GM19452 (cell line): ENCODE measurements around the gene TMEM144.
"Not testable (repeated sequence)": the region's sequence is repeated elsewhere in the genome, so short reads cannot be mapped to it uniquely, and the experiment has no call there.

Experiments used
- ATAC-seq: cut with Tn5 transposase; IDR thresholded peaks from one replicate; pipeline ENCODE4 v1.9.1; 2021; ENCODE audit not compliant: unreplicated experiment

Gene TMEM144

GRCh38 chr4:158190718-158191117 is 19.6 kb upstream of the TMEM144 start:
- no peak for ATAC-seq

- no peak for ATAC-seq
Observed at GRCh38 chr4:158192439-158193158, 17.7 kb upstream of the TMEM144 start.

GRCh38 chr4:158193171-158193749 is 17.0 kb upstream of the TMEM144 start:
- ATAC-seq, result no peak

- ATAC-seq, result no peak
Observed at GRCh38 chr4:158195297-158195696, 15.0 kb upstream of the TMEM144 start.

GRCh38 chr4:158197194-158197776 is 13.0 kb upstream of the TMEM144 start:
- ATAC-seq, result no peak

GRCh38 chr4:158200214-158200613 is 10.1 kb upstream of the TMEM144 start:
- ATAC-seq, result no peak

GRCh38 chr4:158201322-158201721 is 9.0 kb upstream of the TMEM144 start:
- ATAC-seq, result no peak

GRCh38 chr4:158201876-158202275 is 8.4 kb upstream of the TMEM144 start:
- ATAC-seq, result no peak

GRCh38 chr4:158202481-158202880 is 7.8 kb upstream of the TMEM144 start:
- ATAC-seq, result no peak

- no peak for ATAC-seq
Observed at GRCh38 chr4:158203436-158203835, 6.8 kb upstream of the TMEM144 start.

- no peak for ATAC-seq
Observed at GRCh38 chr4:158203929-158204328, 6.4 kb upstream of the TMEM144 start.

GRCh38 chr4:158208963-158209640 is 1.2 kb upstream of the TMEM144 start:
- peak; percentile 49 for ATAC-seq

- no peak for ATAC-seq
Observed at GRCh38 chr4:158211222-158211621, 936 bp downstream of the TMEM144 start.

- ATAC-seq, result no peak
Observed at GRCh38 chr4:158213466-158213865, 3.2 kb downstream of the TMEM144 start.

- no peak for ATAC-seq
Observed at GRCh38 chr4:158214856-158215255, 4.6 kb downstream of the TMEM144 start.

GRCh38 chr4:158217763-158218162 is 7.5 kb downstream of the TMEM144 start:
- ATAC-seq, result no peak

GRCh38 chr4:158219623-158220022 is 9.3 kb downstream of the TMEM144 start:
- ATAC-seq, result no peak

GRCh38 chr4:158224318-158224717 is 14.0 kb downstream of the TMEM144 start:
- ATAC-seq, result not testable (repeated sequence)

- not testable (repeated sequence) for ATAC-seq
Observed at GRCh38 chr4:158224999-158225398, 14.7 kb downstream of the TMEM144 start.

GRCh38 chr4:158227880-158228279 is 17.6 kb downstream of the TMEM144 start:
- ATAC-seq, result not testable (repeated sequence)

GRCh38 chr4:158228399-158228798 is 18.1 kb downstream of the TMEM144 start:
- ATAC-seq, result not testable (repeated sequence)

GRCh38 chr4:158229768-158230167 is 19.5 kb downstream of the TMEM144 start:
- ATAC-seq, result no peak
